Endothelial cell of umbilical vein (primary cell): ENCODE data around the gene SPAG5. TPM values are rescaled to one million over a fixed set of nuclear protein-coding genes. Genes with fewer than 3 reads are reported as not detected.

ENCODE experiments used
- BruUV-seq: library from RNA; stranded (reverse); fragments of 400-500 nt; replicated peaks from 2 replicates; lab custom pipeline; 2021; lab: Mats Ljungman, UMichigan
- CTCF ChIA-PET: fragments of 300-600, 350-600 bp; sonication (Branson Sonifier 250); formaldehyde crosslinking; loops from one replicate; lab custom pipeline; 2021; ENCODE audit warnings: antibody characterized with exemption, inconsistent platforms; lab: Charles Lee
- POLR2A ChIA-PET: fragments of 300-600, 350-600 bp; sonication (Branson Sonifier 250); formaldehyde crosslinking; loops from one replicate; lab custom pipeline; 2021; ENCODE audit warnings: antibody characterized with exemption, inconsistent platforms; lab: Charles Lee
- DNase-seq: peaks from one replicate; pipeline ENCODE4 v3.0.0-alpha.2; 2011; ENCODE audit warnings: low read depth, low spot score
- FAIRE-seq: peaks from 2 replicates; lab custom pipeline; 2011; peaks lifted over from hg19 to GRCh38; lab: Jason Lieb, UNC
- H2AFZ ChIP-seq: 2 replicates; pipeline ENCODE4 v1.6.0; 2012; ENCODE audit warnings: low read depth, low read length, control low read depth, inconsistent platforms
- H3K27ac ChIP-seq: 2 replicates; pipeline ENCODE4 v1.5.1; 2011; ENCODE audit warnings: low read depth, mild to moderate bottlenecking, control low read depth, low read length, moderate library complexity; ENCODE audit not compliant: insufficient read depth
- H3K27me3 ChIP-seq, 2 experiments: 2 replicates each; pipeline versions ENCODE4 v1.6.0 to v1.6.1; 2011; ENCODE audit warnings: low read length in 2 of 2, mixed read lengths in 1 of 2; ENCODE audit not compliant: control insufficient read depth in 2 of 2, insufficient read depth in 2 of 2
- H3K36me3 ChIP-seq, 2 experiments: 2 replicates in 1 of 2; 3 replicates in 1 of 2; pipeline ENCODE4 v1.5.1; 2011; ENCODE audit warnings: low read length in 2 of 2, mild to moderate bottlenecking in 1 of 2, moderate library complexity in 1 of 2; ENCODE audit not compliant: control insufficient read depth in 2 of 2, insufficient read depth in 2 of 2; ENCODE audit errors: extremely low read depth in 1 of 2
- H3K4me1 ChIP-seq: 3 replicates; pipeline ENCODE4 v1.5.1; 2011; ENCODE audit warnings: mild to moderate bottlenecking, low read length; ENCODE audit not compliant: control insufficient read depth, insufficient read depth; ENCODE audit errors: extremely low read depth
- H3K4me2 ChIP-seq: 2 replicates; pipeline ENCODE4 v1.6.1; 2011; ENCODE audit warnings: low read length, control low read depth, mixed read lengths; ENCODE audit not compliant: insufficient read depth
- H3K4me3 ChIP-seq, 3 experiments: fragments of 200-600 bp in 1 of 3; sonication (generic), shearing (Covaris generic) in 1 of 3; replicated peaks in 1 of 3; 2 replicates each; pipeline ENCODE4 v1.5.1; 2011 to 2016; ENCODE audit warnings: control low read depth in 3 of 3, low read length in 3 of 3, mild to moderate bottlenecking in 2 of 3, inconsistent platforms in 1 of 3, low read depth in 1 of 3, moderate library complexity in 1 of 3; ENCODE audit not compliant: insufficient read depth in 1 of 3
- H3K79me2 ChIP-seq: 2 replicates; pipeline ENCODE4 v1.6.0; 2012; ENCODE audit warnings: low read length, inconsistent platforms; ENCODE audit not compliant: control insufficient read depth, insufficient read depth
- H3K9ac ChIP-seq: replicated peaks from 2 replicates; pipeline ENCODE3; 2011; ENCODE audit warnings: low read length, control low read depth; ENCODE audit not compliant: insufficient read depth; ENCODE audit errors: extremely low read depth
- H3K9me1 ChIP-seq: replicated peaks from 3 replicates; pipeline ENCODE4 v1.6.0; 2011; ENCODE audit warnings: mild to moderate bottlenecking, low read length; ENCODE audit not compliant: control insufficient read depth, insufficient read depth; ENCODE audit errors: extremely low read depth
- H3K9me3 ChIP-seq: replicated peaks from 2 replicates; pipeline ENCODE4 v1.5.1; 2012; ENCODE audit warnings: low read length, inconsistent platforms; ENCODE audit not compliant: control insufficient read depth, insufficient read depth
- H4K20me1 ChIP-seq: replicated peaks from 2 replicates; pipeline ENCODE3; 2011; ENCODE audit warnings: mild to moderate bottlenecking, low read length; ENCODE audit not compliant: control insufficient read depth, insufficient read depth; ENCODE audit errors: extremely low read depth
- EZH2 ChIP-seq: IDR thresholded peaks from 2 replicates; pipeline ENCODE4 v1.6.1; 2012; ENCODE audit warnings: borderline replicate concordance, low read depth, mild to moderate bottlenecking, moderate library complexity, low read length, inconsistent platforms; ENCODE audit not compliant: severe bottlenecking
- GATA2 ChIP-seq: IDR thresholded peaks from 2 replicates; pipeline ENCODE4 v1.7.0; 2011; ENCODE audit warnings: low read depth, mild to moderate bottlenecking, moderate library complexity, mixed read lengths, low read length; ENCODE audit not compliant: insufficient read length, insufficient read depth
- JUN ChIP-seq: IDR thresholded peaks from 2 replicates; pipeline ENCODE4 v1.6.1; 2011; ENCODE audit warnings: borderline replicate concordance, low read depth; ENCODE audit not compliant: insufficient read length, insufficient read depth
- POLR2A ChIP-seq: IDR thresholded peaks from 2 replicates; pipeline ENCODE4 v1.6.1; 2012; ENCODE audit warnings: low read depth, mild to moderate bottlenecking, control low read depth, low read length
- POLR2AphosphoS5 ChIP-seq: IDR thresholded peaks from 2 replicates; pipeline ENCODE4 v1.6.1; 2012; ENCODE audit warnings: low read depth, mild to moderate bottlenecking, control low read depth, low read length, moderate library complexity; ENCODE audit not compliant: insufficient read depth
- dilution Hi-C: fragments of 300-500 bp; cut with MboI; formaldehyde crosslinking; loops from one replicate; pipeline ENCODE4 v1.15.0; 2019; ENCODE audit warnings: low sequenced_read_pairs; ENCODE audit not compliant: extremely low pct_ligation_motif_present
- intact Hi-C: fragments of 100-400 bp; cut with micrococcal nuclease; formaldehyde crosslinking; loops from one replicate; pipeline ENCODE4 v1.10.0; 2022
- polyA plus RNA-seq, 4 experiments: library from polyadenylated mRNA; depleted of rRNA in 3 of 4; stranded (reverse) in 3 of 4; unstranded in 1 of 4; fragments of >200 nt; gene quantifications; 2 replicates each; pipeline versions ENCODE4 v1.2.1 to v1.2.3, GENCODE V29; 2011 to 2012; ENCODE audit warnings: missing spikeins in 1 of 4
- total RNA-seq: library from RNA; stranded (reverse); gene quantifications from 2 replicates; pipeline ENCODE4 v1.2.3, GENCODE V29; 2021

SPAG5 gene
- total and polyA plus RNA-seq, 2 donors (not counting 3 experiments of a cell fraction or from before 2014, with no cell fraction given) = 31.7 to 85.4 TPM

DNA sequence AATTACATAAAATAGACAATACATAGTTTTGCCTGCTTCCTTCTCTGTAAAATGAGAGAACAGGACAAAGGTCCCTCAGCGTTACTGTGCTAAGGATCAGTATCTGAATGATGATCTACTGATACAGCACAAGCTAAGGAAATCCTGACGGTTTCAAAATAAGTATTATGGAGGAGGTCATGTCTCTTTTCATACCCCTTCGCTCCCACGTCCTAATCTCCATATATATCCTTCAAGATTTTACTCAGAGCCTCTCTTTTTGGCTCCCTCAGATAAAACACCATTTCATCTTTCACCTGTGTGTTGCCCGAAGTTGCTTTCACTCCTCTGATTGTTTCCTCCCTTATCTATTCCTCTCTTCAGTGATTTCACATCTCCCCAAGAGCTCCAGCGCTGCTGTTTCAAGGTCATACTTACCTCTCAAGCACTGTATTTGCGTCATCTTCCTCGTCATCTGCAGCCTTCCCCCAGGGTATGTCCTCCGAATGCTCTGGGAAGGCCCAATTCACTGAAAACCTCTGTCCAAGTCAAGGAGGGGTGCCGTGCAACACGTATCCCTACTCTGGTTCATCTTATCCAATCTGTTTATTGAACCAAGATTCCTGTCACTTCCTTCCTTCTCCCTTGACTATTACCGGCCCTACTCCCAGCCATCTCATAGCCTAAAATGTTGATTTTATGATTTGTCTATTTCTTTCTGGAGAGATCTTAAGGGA lies 47.4 kb upstream of the SPAG5 start:
- H3K9ac ChIP-seq = peak overlapping the region; percentile 17
- no peaks in the 10 kb centered on the region for H3K9me3 ChIP-seq
- FAIRE-seq (no peak), DNase-seq (no peak)
- ChIA-PET POLR2A (no interaction called here), CTCF (interaction anchor here (0.7 to 2.8 kb wide), 22 partner anchors 9 to 471 kb away, joined by 3 to 49 read pairs (median 5); partner anchors contain the start of genes RPL23A, SDF2, SUPT6H and TLCD1)
- H4K20me1 ChIP-seq = no peaks in the 10 kb centered on the region
- H3K4me3 ChIP-seq = no peak overlapping the region
- no peaks in the 10 kb centered on the region for H3K9me1 ChIP-seq
- peak overlapping the region; percentile 7 for H3K4me2 ChIP-seq
- peak; percentile 41 for TF ChIP-seq POLR2A
- TF ChIP-seq JUN = no peak
- no peaks in the 10 kb centered on the region for H3K27me3 ChIP-seq
- peaks cover 18 to 19% of the 10 kb centered on the region in 2 experiments for H3K36me3 ChIP-seq
- peak overlapping the region; percentile 72 for H2AFZ ChIP-seq
- H3K27ac ChIP-seq = peak overlapping the region; percentile 55
- BruUV-seq = no TSS peak
- intact Hi-C loops = loop anchor here (2.0 to 5.0 kb wide), 2 partner anchors 17 to 71 kb away; partner anchors contain the start of genes RAB34, RPL23A and SUPT6H
- peaks cover 23% of the 10 kb centered on the region for H3K4me1 ChIP-seq
- peaks cover 23% of the 10 kb centered on the region for H3K79me2 ChIP-seq
- dilution Hi-C loops = no loop called here

- Histone ChIP-seq H3K27ac (peak overlapping the region; percentile 36), H3K27me3 (no peaks in the 10 kb centered on the region), H3K4me3 (peak overlapping the region; percentile 20 to 71 (median 49)), H3K36me3 (peaks cover 20 to 21% of the 10 kb centered on the region in 2 experiments), H3K79me2 (peaks cover 25% of the 10 kb centered on the region), H3K9ac (peak overlapping the region; percentile 30), H3K4me1 (peaks cover 23% of the 10 kb centered on the region), H3K9me1 (no peaks in the 10 kb centered on the region), H3K9me3 (no peaks in the 10 kb centered on the region), H4K20me1 (no peaks in the 10 kb centered on the region), H2AFZ (peak overlapping the region; percentile 43), H3K4me2 (peak overlapping the region; percentile 51)
- TF ChIP-seq POLR2AphosphoS5 (no peak), GATA2 (no peak), EZH2 (no peak)
- ChIA-PET CTCF (interaction anchor here (0.9 to 2.2 kb wide), 7 partner anchors 14 to 104 kb away, joined by 3 to 20 read pairs (median 4); partner anchors contain the start of genes SDF2 and SUPT6H), POLR2A (interaction anchor here (0.5 to 1.0 kb wide), 2 partner anchors 11 to 1026 kb away, joined by 3 to 9 read pairs; no protein-coding TSS in a partner anchor)
- DNase-seq (no peak), FAIRE-seq (peak; percentile 24)
- intact Hi-C loops = loop anchor here (5.0 kb wide), 1 partner anchor 72 kb away; the partner anchor contains the start of genes RAB34 and RPL23A
- TSS peak; percentile 93 for BruUV-seq
- dilution Hi-C loops = no loop called here
Measured at GRCh38 chr17:28645576-28645939, 46.7 kb upstream of the SPAG5 start.
